Measurements from ENCODE around the gene TRIM32.
A peak's percentile ranks its signal among the peaks of the same experiment; 100 is the strongest.
"Not testable (repeated sequence)": the region's sequence is repeated elsewhere in the genome, so short reads cannot be mapped to it uniquely, and the experiment has no call there.

Gene TRIM32

DNA sequence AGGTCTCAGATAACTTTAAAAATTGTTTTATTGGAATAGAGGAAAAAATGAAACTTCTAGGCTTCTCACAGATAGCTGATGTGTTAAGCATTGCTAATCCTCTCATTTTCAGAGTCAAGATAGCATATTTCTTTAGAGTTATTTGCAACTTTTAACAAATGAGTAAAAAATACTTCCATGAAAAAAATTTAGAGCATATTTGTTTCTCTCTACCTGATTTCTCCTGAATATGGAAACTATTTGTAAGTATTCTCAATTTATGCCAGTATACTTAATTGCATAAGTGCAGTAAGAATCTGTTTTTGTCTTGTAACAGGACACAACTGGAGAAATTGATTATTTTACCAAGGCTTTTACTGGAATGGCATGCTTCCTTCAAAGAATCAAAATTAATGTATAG, 3.6 kb upstream of the TRIM32 start:
- ATAC-seq: no peak

DNA sequence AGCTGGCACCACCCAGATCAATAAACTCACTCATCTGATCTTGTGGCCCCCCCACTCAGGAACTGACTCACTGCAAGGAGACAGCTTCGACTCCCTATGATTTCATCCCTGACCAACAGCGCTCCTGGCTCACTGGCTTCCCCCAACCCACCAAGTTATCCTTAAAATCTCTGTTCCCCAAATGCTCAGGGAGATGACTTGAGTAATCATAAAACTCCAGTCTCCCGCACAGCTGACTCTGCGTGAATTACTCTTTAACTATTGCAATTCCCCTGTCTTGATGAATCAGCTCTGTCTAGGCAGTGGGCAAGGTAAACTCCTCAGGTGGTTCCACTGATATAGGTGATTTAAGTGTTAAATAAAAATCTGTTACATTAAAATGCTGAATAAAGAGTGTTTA, 1.9 kb upstream of the TRIM32 start:
- ATAC-seq: no peak

DNA sequence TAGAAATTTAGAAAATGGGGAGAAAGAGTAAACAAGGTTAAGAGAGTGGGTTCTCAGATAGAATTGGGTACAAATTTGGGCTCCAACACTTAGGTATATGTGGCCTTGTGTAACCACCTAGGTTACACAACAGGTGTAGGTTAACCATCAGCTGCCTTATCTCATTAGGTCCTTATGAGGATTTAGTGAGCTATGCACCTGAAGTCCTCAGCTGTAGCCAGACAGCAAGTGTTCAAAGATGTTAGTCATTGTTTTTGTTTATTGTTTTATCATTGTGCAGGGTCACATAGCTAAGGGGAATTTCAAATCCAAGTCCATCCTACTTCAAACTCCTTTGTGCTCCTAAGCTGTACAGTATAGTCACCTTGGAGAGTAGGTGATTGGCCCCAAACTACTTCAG, 970 bp upstream of the TRIM32 start:
- no peak for ATAC-seq

DNA sequence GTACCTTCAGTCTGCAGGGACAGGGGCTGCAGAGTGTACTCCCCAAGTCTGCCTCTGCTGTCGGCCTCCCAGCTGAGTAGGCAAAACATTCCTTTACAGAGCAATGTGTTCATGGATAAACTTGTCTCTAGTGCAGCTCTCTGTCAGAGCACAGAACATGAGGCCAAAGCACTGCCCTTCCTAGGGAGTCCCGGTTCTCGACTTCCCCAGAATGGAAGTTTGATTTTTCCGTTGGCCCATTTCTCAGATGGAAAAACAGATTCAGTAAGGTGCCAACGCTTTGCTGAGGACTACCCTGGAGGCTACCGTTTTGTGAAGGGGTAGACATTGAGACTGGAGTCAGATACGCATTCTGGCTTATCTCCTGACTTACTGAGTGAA, 422 bp upstream of the TRIM32 start:
- peak in 1 of 2 donors; percentile 29 for ATAC-seq

DNA sequence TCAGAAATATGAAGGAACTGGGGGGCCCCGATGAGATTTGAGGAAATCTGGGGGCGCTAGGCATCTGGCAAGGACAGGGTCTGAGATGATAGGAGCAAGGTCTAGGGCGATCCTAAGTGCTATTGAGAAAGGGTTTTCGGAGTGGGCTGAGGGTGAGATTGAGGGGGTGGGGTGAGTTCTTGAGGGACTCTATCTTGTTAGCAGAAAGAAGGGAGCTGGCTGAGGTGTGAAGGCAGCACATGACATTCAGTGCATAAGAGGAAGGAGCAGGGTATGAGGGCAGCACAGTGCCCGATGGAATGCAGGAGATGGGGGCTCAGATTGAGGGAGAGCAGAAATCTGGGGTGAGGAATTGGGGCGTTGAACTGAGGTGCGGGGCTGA, 640 bp downstream of the TRIM32 start:
- peak in 1 of 2 donors; percentile 1 for ATAC-seq

DNA sequence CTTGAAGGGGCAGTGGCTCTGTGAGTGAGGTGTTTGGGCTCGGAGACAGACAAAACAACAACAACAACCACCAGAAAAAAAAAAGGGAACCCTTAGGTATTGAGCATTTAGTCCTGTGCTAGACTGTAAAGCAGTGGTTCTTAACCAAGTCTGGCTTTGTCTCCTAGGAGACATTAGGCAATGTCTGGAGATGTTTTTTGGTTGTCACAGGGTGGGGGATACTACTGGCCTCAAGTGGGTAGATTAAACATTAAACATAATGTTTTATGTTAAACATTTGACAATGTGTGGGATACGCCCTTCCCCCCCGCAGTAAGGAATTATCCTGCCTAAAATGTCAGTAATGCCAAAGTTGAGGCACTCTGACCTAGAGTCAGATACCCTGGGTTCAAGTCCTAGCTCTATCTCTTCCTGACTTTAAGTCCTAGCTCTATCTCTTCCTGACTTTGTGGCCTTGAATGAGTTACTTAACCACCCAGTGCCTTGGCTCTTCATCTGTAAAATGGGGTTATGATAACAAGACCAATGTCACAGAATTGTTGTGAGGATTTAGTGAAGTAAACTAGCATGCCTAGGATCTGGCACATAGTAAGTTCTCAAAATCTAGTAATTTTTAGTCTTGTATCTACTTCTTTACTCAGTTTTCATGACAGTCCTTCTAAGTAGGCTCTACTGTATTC, 1.8 kb downstream of the TRIM32 start:
- ATAC-seq: no peak

DNA sequence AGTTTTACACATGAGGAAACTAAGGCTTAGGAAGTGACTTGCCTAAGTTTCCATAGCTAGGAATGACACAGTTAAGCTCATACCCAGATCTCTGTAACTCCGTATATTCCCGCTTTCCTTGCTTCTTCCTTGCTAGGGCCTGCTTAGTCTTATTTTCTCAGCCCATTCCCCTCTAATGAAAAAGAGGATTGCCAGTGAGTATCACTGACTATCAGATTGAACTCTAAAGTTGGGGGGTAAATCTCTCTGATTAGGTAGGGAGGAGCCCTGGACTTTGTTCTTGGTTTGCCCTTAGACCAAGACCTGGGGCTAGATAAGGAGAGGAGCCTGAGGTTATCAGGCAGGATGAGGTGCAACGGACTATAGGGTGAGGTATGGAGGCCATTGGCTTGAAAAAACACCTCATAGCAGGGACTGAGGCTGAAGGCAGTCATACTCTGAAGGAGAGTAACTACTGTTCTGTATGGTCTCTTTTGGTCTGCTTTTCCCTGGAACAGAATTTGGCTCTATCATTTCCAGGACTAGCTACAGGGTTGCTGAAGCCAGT, 2.5 kb downstream of the TRIM32 start:
- ATAC-seq: no peak

DNA sequence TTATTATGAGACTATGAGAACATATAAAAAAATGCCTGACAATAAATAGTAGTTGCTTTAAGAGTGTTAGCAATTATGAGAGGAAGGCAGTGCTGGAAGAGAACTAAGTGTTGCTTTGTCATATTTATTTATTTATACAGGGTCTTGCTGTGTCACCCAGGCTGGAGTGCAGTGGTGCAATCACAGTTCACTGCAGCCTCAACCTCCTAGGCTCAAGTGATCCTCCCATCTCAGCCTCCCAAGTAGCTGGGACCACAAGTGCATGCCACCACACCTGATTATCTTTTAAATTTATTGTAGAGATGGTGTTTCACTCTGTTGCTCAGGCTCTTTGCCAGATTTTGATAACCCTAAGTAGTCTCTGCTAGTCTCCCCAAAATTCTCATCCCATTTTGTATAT, 3.7 kb downstream of the TRIM32 start:
- ATAC-seq: not testable (repeated sequence)

DNA sequence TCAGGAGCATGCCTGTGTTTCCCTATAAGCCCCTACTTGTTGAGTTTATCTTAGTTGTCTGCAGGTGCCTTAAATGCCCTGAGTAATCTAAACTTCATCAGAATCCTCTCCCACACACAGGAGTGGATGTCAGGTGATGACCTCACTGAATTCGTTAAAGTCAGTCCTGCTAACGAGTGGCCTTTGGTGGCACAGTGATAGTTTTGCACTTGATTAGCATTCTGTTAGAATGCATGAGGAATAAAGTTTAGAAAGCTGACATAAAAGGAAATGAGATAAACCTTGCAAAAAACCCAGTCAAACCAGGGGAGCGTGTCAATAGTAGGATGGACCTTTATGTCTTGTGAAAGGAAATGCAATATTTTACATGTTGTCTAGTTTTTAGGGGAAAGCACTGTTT, 4.5 kb downstream of the TRIM32 start:
- ATAC-seq: no peak

DNA sequence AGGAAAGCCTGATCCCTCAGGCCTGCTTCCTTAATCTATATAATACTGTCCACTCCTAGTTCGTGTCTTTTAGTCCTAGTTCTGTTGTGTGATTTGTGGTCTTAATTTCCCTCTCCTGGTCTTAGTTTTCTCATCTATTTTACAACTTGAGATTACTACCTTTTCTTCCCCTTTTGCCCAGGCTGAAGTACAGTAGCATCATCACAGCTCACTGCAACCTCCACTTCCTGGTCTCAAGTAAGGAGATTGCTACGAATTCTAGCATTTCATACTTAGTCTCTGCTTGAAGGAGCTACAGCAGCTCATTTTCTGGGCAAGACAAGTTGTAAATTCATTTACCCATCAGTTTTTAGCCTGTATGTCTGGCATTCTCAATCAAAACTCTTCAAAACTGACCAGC, 5.5 kb downstream of the TRIM32 start:
- ATAC-seq: no peak

DNA sequence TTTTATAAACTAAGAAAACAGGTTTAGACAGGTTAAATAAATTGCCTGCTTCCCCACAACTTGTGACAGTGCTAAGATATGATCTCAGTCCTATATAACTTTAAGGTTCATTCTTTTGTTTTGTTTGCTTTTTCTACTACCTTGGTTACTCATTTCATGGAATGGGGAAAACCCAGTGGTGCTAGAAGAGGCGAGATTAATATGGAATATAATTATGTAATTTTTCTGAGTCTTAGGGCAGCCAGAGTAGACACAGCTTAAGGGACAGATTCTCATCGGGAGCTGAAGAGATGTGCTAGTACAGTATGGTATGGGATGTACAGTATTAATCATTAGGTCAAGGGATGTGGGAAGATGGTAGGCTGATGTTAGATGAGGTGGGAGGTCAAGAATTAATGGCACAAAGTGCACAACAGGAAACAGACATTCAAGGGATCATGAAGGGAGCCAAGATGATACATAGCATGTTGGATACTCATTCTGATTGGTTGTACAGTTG, 6.2 kb downstream of the TRIM32 start:
- ATAC-seq: peak; percentile 23 to 25

DNA sequence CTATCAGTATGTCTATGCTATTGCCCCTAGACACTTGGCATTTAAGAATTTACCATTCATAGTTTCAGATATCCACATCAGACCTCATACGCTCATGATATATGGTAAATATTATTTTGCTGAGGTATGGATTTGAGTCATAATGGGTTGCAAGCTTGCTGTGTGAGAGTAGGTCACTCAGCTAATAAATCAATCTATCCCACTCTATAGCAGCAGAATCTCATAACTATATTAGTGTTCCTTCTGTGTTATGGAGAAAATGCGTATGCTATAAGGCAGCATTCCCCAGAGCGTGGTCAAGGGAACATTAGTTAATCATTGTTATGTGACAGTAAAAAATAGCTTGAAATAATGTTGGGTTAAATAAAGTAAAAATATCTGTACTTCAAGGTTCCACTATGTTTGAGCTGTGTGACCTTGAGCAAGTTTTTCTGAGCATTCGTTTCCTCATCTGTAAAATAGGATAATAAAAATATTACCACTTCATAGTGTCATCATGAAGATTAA, 7.7 kb downstream of the TRIM32 start:
- peak in 1 of 2 donors; percentile 5 for ATAC-seq

DNA sequence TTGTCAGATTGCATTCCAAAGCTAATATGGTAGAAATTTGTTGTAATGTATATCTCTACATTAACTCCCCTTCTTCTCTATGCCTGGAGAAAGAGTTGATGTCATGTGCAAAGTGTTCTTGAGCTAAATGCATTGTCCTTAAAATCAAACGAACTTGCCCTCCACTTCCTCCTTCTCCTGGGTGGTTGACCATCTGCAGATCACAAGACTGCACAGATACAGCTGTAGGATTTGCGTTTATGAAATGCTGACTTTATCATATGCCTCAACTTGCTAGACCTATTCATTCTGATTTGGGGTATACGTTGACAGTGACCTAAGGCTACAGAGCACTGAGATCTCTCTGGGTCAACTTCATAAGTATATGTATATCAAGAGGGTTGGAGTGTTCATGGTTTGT, 8.3 kb downstream of the TRIM32 start:
- ATAC-seq: no peak

DNA sequence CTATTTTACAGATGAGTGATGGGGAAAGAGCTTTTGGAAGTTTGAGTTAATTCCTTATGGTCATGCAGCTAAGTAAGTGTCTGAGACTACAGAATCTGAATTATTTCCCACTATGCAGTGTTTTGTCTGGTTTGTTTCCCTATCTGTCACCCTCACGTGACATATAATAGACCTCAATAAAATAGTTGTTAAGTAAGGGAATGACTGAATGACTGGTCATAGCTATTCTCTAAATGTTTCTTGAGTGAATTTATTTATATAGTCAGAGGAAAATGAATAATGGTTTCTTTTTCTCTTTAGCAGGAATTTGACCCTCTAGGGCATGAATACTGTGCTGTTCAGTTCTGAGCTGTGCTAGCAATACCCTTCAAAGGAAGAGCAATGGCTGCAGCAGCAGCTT, 10.3 kb downstream of the TRIM32 start:
- peak in 1 of 2 donors; percentile 34 for ATAC-seq

DNA sequence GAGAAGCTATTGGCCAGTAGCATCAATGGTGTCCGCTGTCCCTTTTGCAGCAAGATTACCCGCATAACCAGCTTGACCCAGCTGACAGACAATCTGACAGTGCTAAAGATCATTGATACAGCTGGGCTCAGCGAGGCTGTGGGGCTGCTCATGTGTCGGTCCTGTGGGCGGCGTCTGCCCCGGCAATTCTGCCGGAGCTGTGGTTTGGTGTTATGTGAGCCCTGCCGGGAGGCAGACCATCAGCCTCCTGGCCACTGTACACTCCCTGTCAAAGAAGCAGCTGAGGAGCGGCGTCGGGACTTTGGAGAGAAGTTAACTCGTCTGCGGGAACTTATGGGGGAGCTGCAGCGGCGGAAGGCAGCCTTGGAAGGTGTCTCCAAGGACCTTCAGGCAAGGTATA, 10.8 kb downstream of the TRIM32 start:
- ATAC-seq: no peak

DNA sequence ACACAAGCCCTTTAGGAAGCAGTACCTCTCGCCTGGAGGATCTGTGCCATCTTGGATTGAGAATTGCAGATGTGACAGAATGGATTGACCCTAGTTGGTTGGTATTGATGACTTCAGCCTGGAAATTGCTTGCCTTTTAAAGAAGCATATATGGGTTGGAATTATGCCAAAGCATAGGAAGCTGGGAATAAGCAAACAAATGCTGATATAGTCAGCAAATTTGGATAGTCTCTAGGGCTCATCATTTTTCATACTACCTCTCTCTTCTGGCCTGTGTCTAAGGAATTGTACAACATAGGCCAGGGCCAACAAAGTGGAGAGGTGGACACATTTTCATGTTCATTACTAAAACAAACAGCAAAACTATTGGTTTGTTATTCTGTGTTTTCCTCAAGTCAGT, 13.2 kb downstream of the TRIM32 start:
- no peak for ATAC-seq

DNA sequence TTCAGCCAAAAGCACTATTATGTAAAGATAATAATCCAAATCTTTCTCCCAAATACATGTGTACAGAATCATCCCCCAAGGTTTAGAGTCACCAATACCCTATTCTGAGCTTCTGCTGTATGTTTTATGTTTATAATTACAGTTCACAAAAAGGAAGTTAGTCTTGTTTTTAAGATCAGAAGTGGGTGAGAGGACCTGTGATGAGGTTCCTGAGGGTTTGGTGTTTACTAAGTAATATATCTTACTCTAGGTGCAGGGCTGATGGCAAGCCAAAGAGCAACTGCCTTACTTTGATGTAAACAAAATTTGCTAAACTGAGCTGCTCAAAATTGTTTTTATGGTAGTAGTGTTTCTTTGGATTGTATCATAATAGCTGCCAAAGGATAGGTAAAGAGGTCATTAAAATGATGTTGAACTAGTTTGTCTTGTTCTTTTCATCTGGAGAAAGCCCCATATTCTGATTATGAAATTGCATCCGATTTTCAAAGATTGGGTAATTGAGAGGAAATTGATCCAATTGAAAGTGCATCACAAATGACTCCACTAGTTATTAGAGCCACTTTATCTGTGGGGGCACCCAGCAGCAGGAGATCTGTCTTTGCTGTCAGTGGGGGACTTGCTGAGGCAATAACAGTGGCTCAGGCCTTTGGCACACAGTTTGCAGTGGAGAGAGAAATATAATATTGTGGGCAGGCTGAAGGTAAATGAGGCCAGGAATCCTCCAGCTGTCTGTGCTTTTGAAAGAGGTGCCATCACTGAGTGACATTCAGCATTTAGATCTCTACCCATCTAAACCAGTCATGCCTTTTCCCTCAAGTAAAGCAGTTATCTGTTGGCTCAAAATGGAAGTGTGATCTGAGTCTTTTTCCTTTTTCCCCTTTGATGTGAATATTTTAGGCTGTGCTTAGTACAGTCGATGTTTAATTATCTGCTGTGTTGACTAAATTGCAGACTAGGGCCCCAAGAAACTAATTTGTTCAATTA, 14.1 kb downstream of the TRIM32 start:
- peak; percentile 40 to 55 for ATAC-seq

DNA sequence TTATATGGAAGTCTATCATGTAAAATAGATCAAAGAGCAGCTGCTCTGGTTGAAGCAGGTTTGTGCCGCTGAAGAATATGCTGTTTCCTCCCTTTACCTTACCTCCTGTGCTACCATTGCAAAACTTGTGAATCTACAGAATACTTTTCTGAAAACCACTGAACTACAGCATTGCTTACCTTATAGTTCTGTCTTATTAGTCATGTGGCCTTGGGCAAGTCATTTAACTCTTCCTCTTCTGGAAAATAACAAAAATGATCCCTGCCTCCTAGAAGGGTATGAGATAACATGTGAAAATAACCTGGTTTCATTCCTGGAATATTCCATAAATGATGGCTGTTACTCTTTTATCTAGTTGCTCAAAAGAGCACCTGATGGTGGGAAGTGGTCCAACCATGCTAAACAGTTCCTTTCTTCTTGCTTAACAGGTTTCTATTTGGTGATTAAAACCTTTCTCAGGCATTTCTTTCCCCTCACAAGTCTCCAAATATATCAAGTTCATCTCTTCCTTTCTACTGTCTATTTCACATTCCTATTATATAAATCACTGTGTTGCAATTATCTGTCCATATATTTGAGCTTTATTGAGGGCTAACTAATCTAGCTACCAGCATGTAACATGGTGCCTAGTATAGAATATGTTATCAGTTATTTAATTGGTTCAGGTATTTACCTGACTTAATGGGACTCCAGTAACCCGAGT, 15.0 kb downstream of the TRIM32 start:
- peak in 1 of 2 donors; percentile 42 for ATAC-seq

DNA sequence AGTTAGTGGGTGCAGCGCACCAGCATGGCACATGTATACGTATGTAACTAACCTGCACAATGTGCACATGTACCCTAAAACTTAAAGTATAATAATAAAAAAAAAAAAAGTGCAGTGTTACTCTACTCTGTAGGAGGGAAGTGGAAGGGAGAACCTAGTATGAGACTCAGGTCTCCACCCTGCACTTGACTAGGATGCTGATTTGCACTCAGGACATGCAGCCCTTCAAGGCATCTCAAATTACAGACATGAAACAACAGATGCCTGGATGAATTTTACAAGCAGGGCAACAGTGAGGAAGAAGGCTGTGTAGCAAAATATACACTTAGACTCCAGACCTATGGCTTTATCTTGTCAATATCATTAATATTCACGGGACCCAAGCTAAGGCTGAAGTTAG, 16.5 kb downstream of the TRIM32 start:
- ATAC-seq: no peak

DNA sequence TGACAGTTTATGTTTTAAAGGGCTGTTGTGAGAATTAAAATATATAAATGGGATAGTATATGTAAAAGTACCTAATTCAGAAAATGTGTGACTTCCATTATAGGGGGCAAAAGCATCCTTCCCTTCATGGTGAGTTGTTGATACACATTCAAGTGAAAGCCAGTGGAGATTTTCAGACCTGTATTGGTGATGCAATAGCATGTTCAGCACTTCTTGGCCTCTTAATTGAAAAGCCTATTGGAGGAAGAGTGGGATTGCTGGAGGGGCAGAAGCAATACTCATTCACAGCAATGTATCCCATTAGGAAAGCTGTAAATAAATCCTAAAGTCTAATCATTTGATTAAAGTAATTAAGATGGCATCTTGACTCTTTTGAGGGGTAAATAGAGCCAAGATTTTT, 17.4 kb downstream of the TRIM32 start:
- ATAC-seq: no peak

DNA sequence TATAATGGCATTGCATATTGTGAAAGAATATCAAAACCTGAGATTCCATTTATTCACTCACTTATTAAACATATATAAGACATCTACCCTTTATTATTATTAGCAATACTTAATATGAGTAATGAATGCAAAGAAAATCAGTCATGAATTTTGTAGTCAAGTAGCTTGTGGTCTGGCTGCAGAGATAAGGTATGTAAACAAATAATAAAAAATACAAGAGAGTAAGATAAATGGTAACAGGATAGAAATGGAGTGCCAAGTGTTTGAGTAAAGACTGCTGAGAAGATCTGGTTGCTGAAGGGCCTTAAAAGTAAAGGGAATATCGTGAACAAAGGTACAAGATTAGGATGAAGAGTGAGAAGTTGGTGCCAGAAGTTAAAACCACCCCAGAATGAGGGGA, 18.4 kb downstream of the TRIM32 start:
- ATAC-seq: no peak

Data from activated CD4-positive, CD25-positive, alpha-beta regulatory T cell treated with anti-CD3 and anti-CD28 coated beads, Interleukin-2, amount 50 U/mL, for 24 hours (primary cell).